H1 (cell line): ENCODE measurements around the gene LPCAT1. TPM values are rescaled to one million over a fixed set of nuclear protein-coding genes. Genes with fewer than 3 reads are reported as not detected.

Experiments used
- CTCF ChIA-PET: fragments of 300-600 bp; sonication (Branson Sonifier 250); formaldehyde crosslinking; loops from one replicate; lab custom pipeline; 2021; ENCODE audit not compliant: partially characterized antibody; lab: Charles Lee
- POLR2A ChIA-PET: fragments of 300-600 bp; sonication (Branson Sonifier 250); formaldehyde crosslinking; loops from one replicate; lab custom pipeline; 2021; ENCODE audit warnings: inconsistent platforms; ENCODE audit not compliant: partially characterized antibody; lab: Charles Lee
- DNase-seq, 2 experiments: peaks; one replicate each; pipeline versions ENCODE4 v3.0.0 to v3.0.0-alpha.2; 2010 to 2022; ENCODE audit warnings: low spot score in 2 of 2, low read depth in 1 of 2, mixed read lengths in 1 of 2
- FAIRE-seq: peaks from 2 replicates; lab custom pipeline; 2011; peaks lifted over from hg19 to GRCh38; lab: Jason Lieb, UNC
- H2AFZ ChIP-seq: 2 replicates; pipeline ENCODE4 v1.8.1; 2012; ENCODE audit warnings: low read length, inconsistent platforms
- H2AK5ac ChIP-seq: 2 replicates; pipeline ENCODE4 v1.6.1; 2013; ENCODE audit warnings: low read depth, low read length
- H2BK120ac ChIP-seq: replicated peaks from 2 replicates; pipeline ENCODE3; 2013; ENCODE audit warnings: low read depth, low read length, inconsistent platforms
- H2BK12ac ChIP-seq: 2 replicates; pipeline ENCODE4 v1.6.1; 2013; ENCODE audit warnings: low read depth, low read length
- H2BK15ac ChIP-seq: 2 replicates; pipeline ENCODE4 v1.6.1; 2013; ENCODE audit warnings: low read length
- H2BK20ac ChIP-seq: 2 replicates; pipeline ENCODE4 v1.6.1; 2013; ENCODE audit warnings: low read length
- H2BK5ac ChIP-seq: 2 replicates; pipeline ENCODE4 v1.6.1; 2013; ENCODE audit warnings: low read depth, low read length
- H3K14ac ChIP-seq: 2 replicates; pipeline ENCODE4 v1.6.1; 2013; ENCODE audit warnings: inconsistent platforms; ENCODE audit not compliant: insufficient read length
- H3K18ac ChIP-seq: 2 replicates; pipeline ENCODE4 v1.6.1; 2013; ENCODE audit warnings: low read length; ENCODE audit errors: extremely low read depth
- H3K23ac ChIP-seq: 2 replicates; pipeline ENCODE4 v1.6.1; 2013; ENCODE audit warnings: inconsistent platforms; ENCODE audit not compliant: insufficient read length
- H3K23me2 ChIP-seq: 2 replicates; pipeline ENCODE4 v1.6.1; 2013; ENCODE audit warnings: low read depth, low read length
- H3K27ac ChIP-seq: 2 replicates; pipeline ENCODE4 v1.6.1; 2011; ENCODE audit warnings: low read depth, low read length, inconsistent platforms
- H3K27me3 ChIP-seq, 4 experiments: replicated peaks in 1 of 4; 1 replicate in 1 of 4; 2 replicates in 3 of 4; pipeline versions ENCODE4 v1.6.1 to v1.8.1; 2011 to 2013; ENCODE audit warnings: low read length in 3 of 4, mild to moderate bottlenecking in 3 of 4, inconsistent platforms in 2 of 4, mixed read lengths in 2 of 4, moderate library complexity in 1 of 4; ENCODE audit not compliant: control insufficient read depth in 3 of 4, insufficient read depth in 3 of 4; ENCODE audit errors: extremely low read depth in 1 of 4
- H3K36me3 ChIP-seq, 4 experiments: 2 replicates each; pipeline versions ENCODE4 v1.6.1 to v1.8.1; 2011 to 2013; ENCODE audit warnings: mild to moderate bottlenecking in 4 of 4, low read length in 3 of 4, moderate library complexity in 2 of 4, control low read depth in 1 of 4, inconsistent platforms in 1 of 4; ENCODE audit not compliant: insufficient read depth in 4 of 4, control insufficient read depth in 2 of 4
- H3K4ac ChIP-seq: replicated peaks from 2 replicates; pipeline ENCODE3; 2013; ENCODE audit warnings: low read length, low read depth, mixed read lengths, inconsistent platforms; ENCODE audit not compliant: insufficient read length
- H3K4me1 ChIP-seq, 4 experiments: replicated peaks in 1 of 4; 1 replicate in 1 of 4; 2 replicates in 3 of 4; pipeline versions ENCODE4 v1.6.1 to v1.8.1; 2011 to 2013; ENCODE audit warnings: low read length in 3 of 4, inconsistent platforms in 2 of 4, mixed read lengths in 1 of 4; ENCODE audit not compliant: insufficient read depth in 4 of 4, control insufficient read depth in 3 of 4
- H3K4me2 ChIP-seq, 2 experiments: 2 replicates each; pipeline versions ENCODE4 v1.6.1 to v1.8.1; 2011 to 2013; ENCODE audit warnings: low read depth in 2 of 2, low read length in 2 of 2, control low read depth in 1 of 2, inconsistent platforms in 1 of 2, mild to moderate bottlenecking in 1 of 2; ENCODE audit not compliant: insufficient read depth in 1 of 2
- H3K4me3 ChIP-seq, 4 experiments: fragments of 200-600, 300-600 bp in 1 of 4; sonication (generic), shearing (Covaris generic), sonication (Bioruptor Twin) in 1 of 4; 2 replicates each; pipeline versions ENCODE4 v1.5.1 to v1.8.1; 2011 to 2016; ENCODE audit warnings: low read length in 4 of 4, low read depth in 3 of 4, control low read depth in 2 of 4, inconsistent platforms in 2 of 4, mild to moderate bottlenecking in 2 of 4, mixed read lengths in 1 of 4, moderate library complexity in 1 of 4; ENCODE audit not compliant: insufficient read depth in 2 of 4; ENCODE audit errors: extremely low read depth in 1 of 4
- H3K56ac ChIP-seq: replicated peaks from 2 replicates; pipeline ENCODE3; 2013; ENCODE audit warnings: low read depth, mild to moderate bottlenecking, mixed read lengths, low read length, inconsistent platforms; ENCODE audit not compliant: insufficient read length
- H3K79me1 ChIP-seq: 2 replicates; pipeline ENCODE4 v1.6.1; 2013; ENCODE audit warnings: low read depth, low read length, control low read depth
- H3K79me2 ChIP-seq, 2 experiments: 2 replicates each; pipeline versions ENCODE4 v1.6.1 to v1.8.1; 2012 to 2013; ENCODE audit warnings: low read length in 2 of 2, mild to moderate bottlenecking in 2 of 2, inconsistent platforms in 1 of 2; ENCODE audit not compliant: insufficient read depth in 2 of 2, control insufficient read depth in 1 of 2
- H3K9ac ChIP-seq, 4 experiments: replicated peaks in 1 of 4; 1 replicate in 1 of 4; 2 replicates in 3 of 4; pipeline versions ENCODE4 v1.6.1 to v1.8.1; 2011 to 2013; ENCODE audit warnings: low read depth in 3 of 4, low read length in 3 of 4, control low read depth in 2 of 4, mild to moderate bottlenecking in 2 of 4, moderate library complexity in 2 of 4, inconsistent platforms in 1 of 4; ENCODE audit errors: extremely low read depth in 1 of 4
- H3K9me3 ChIP-seq, 2 experiments: 2 replicates each; pipeline versions ENCODE4 v1.6.1 to v1.8.1; 2012 to 2013; ENCODE audit warnings: mild to moderate bottlenecking in 2 of 2, moderate library complexity in 2 of 2, control low read depth in 1 of 2, inconsistent platforms in 1 of 2, low read depth in 1 of 2, low read length in 1 of 2, mixed read lengths in 1 of 2; ENCODE audit not compliant: insufficient read depth in 2 of 2
- H4K20me1 ChIP-seq, 2 experiments: replicated peaks in 1 of 2; 2 replicates each; pipeline versions ENCODE3 to v1.8.1; 2011 to 2013; ENCODE audit warnings: inconsistent platforms in 2 of 2, low read length in 2 of 2, mild to moderate bottlenecking in 1 of 2; ENCODE audit not compliant: insufficient read depth in 2 of 2, control insufficient read depth in 1 of 2
- H4K5ac ChIP-seq: 2 replicates; pipeline ENCODE4 v1.6.1; 2013; ENCODE audit warnings: low read length, low read depth, mixed read lengths, inconsistent platforms; ENCODE audit not compliant: insufficient read length
- H4K8ac ChIP-seq: 2 replicates; pipeline ENCODE4 v1.8.0; 2013; ENCODE audit warnings: mild to moderate bottlenecking, moderate library complexity, low read length, inconsistent platforms; ENCODE audit not compliant: insufficient read depth; ENCODE audit errors: extremely low read depth
- H4K91ac ChIP-seq: replicated peaks from 2 replicates; pipeline ENCODE3; 2013; ENCODE audit warnings: low read length, mixed read lengths, inconsistent platforms; ENCODE audit not compliant: insufficient read length
- ATF3 ChIP-seq: IDR thresholded peaks from 2 replicates; pipeline ENCODE4 v1.6.1; 2011; ENCODE audit warnings: low read depth, mild to moderate bottlenecking, low read length; ENCODE audit not compliant: insufficient read depth
- FOSL1 ChIP-seq: IDR thresholded peaks from 2 replicates; pipeline ENCODE4 v1.6.1; 2011; ENCODE audit warnings: mild to moderate bottlenecking, low read depth, low read length, moderate library complexity; ENCODE audit not compliant: insufficient read depth
- SIX5 ChIP-seq: IDR thresholded peaks from 2 replicates; pipeline ENCODE4 v1.6.1; 2011; ENCODE audit warnings: mild to moderate bottlenecking, low read depth, low read length
- SUZ12 ChIP-seq: fragments of 200-600 bp; sonication (generic); IDR thresholded peaks from 2 replicates; pipeline ENCODE4 v1.6.1; 2012; ENCODE audit warnings: mild to moderate bottlenecking, inconsistent platforms, low read length, moderate library complexity, mixed read lengths
- WGBS, 2 experiments: shearing (Covaris generic) in 1 of 2; methylation state at CpG; one replicate each; pipeline versions ENCODE4 v1.1.6 to v1.1.7; 2013 to 2015; ENCODE audit warnings: low lambda C conversion rate in 2 of 2, mixed read lengths in 2 of 2, inconsistent platforms in 1 of 2, low coverage in 1 of 2, missing lambda C conversion rate in 1 of 2; ENCODE audit not compliant: insufficient replicate concordance in 2 of 2, insufficient coverage in 1 of 2, insufficient read length in 1 of 2; ENCODE audit errors: extremely low coverage in 1 of 2, missing lambda C conversion rate in 1 of 2; 5-methylcytosine and 5-hydroxymethylcytosine counted together
- polyA plus RNA-seq, 7 experiments: library from polyadenylated mRNA; depleted of rRNA in 3 of 7; stranded (reverse) in 5 of 7; unstranded in 2 of 7; fragments of >200 nt in 5 of 7; fragments of 200-250 nt in 2 of 7; gene quantifications; 1 replicate in 5 of 7; 2 replicates in 1 of 7; 4 replicates in 1 of 7; pipeline versions ENCODE4 v1.2.1 to v1.2.3, GENCODE V29; 2011 to 2013; ENCODE audit warnings: missing spikeins in 2 of 7, mixed read lengths in 2 of 7
- total RNA-seq: library from RNA; stranded (reverse); fragmentation: NEBNext Ultra II Directional; extraction: Animal tissue kit (Norgen Biotek cat#: 25700); gene quantifications from 2 replicates; pipeline ENCODE4 v1.2.1, GENCODE V29; 2021

LPCAT1 gene
- total and polyA plus RNA-seq, 2 of the 8 experiments (the other 6 are each of a cell fraction or from before 2014, with no cell fraction given): 107 to 260 TPM

GRCh38 chr5:1474866-1475543 is 48.8 kb downstream of the LPCAT1 start:
- H3K9me3 ChIP-seq: no peaks in the 10 kb centered on the region

More at GRCh38 chr5:1474866-1475543, 48.8 kb downstream of the LPCAT1 start:
- Histone ChIP-seq H4K5ac (no peak overlapping the region), H3K56ac (no peak overlapping the region), H3K4ac (no peak overlapping the region), H2AFZ (no peak overlapping the region), H2BK12ac (no peak overlapping the region), H3K23me2 (no peaks in the 10 kb centered on the region), H4K8ac (peak overlapping the region; percentile 28; the same call in 1 of the 2 replicates), H3K79me2 (no peaks in the 10 kb centered on the region), H4K20me1 (peaks cover 7 to 11% of the 10 kb centered on the region in 2 experiments), H3K27ac (no peak overlapping the region; the same call in 1 of the 2 replicates), H3K36me3 (peaks cover 41 to 88% (median 73%) of the 10 kb centered on the region in 4 experiments), H2BK20ac (no peak overlapping the region), H2BK15ac (no peak overlapping the region), H4K91ac (no peak overlapping the region), H3K4me2 (no peak overlapping the region), H2AK5ac (no peak overlapping the region), H3K27me3 (no peaks in the 10 kb centered on the region), H3K23ac (no peak overlapping the region), H3K14ac (no peak overlapping the region), H3K79me1 (no peaks in the 10 kb centered on the region), H2BK5ac (peak overlapping the region; percentile 10; the same call in 1 of the 2 replicates), H2BK120ac (no peak overlapping the region), H3K4me1 (peaks cover 0 to 2% (median under 1%) of the 10 kb centered on the region in 4 experiments; a peak in 1 of 7 replicates), H3K18ac (no peak overlapping the region), H3K9ac (no peak overlapping the region; a peak in 1 of 7 replicates), H3K4me3 (no peak overlapping the region)
- CTCF ChIA-PET: interaction anchor here (0.6 to 3.3 kb wide), 7 partner anchors 8 to 169 kb away, joined by 3 to 12 read pairs (median 5); no protein-coding TSS in a partner anchor
- TF ChIP-seq FOSL1: no peak
- no peak for TF ChIP-seq SIX5
- no peak for TF ChIP-seq SUZ12
- TF ChIP-seq ATF3: no peak
- 90% methylated on average over 24 of the region's 24 CpGs; no CpG with 5 or more reads in 1 of the 2 experiments for WGBS, 2 experiments
- no peak for FAIRE-seq
- POLR2A ChIA-PET: interaction anchor here (2.0 kb wide), 1 partner anchor 16 kb away, joined by 5 read pairs; no protein-coding TSS in a partner anchor
- DNase-seq: no peak
